ENCODE measurements around the gene ZIM2. TPM values are rescaled to one million over a fixed set of nuclear protein-coding genes. Genes with fewer than 3 reads are reported as not detected.

The ZIM2 gene
- total RNA-seq (2014; rRNA removed; shearing (Covaris generic)) (not detected in 2 replicates), polyA plus RNA-seq (2016; fragmentation: Nextera tagmentation; extraction: Ambion mirVana) (not detected in 2 replicates)

- Histone ChIP-seq H3K9me2 (ENCODE audit: insufficient read depth) (no peaks in the 10 kb centered on the region), H3F3A (ENCODE audit: insufficient read depth) (no peaks in the 10 kb centered on the region), H4K20me1 (ENCODE audit: insufficient read depth) (no peaks in the 10 kb centered on the region), H3K27ac (peak within 1 kb of the TSS; percentile 48), H3K79me2 (ENCODE audit: insufficient read depth) (no peaks in the 10 kb centered on the region), H3K9me3 (ENCODE audit: low read depth) (no peaks in the 10 kb centered on the region), H3K4me1 (ENCODE audit: insufficient read depth) (no peaks in the 10 kb centered on the region), H2AFZ (peak within 1 kb of the TSS; percentile 65), H3K4me3 (peak within 1 kb of the TSS; percentile 62), H3K36me3 (ENCODE audit: low read depth) (no peaks in the 10 kb centered on the region), H3K27me3 (replicated peaks; ENCODE audit: insufficient read depth) (no peaks in the 10 kb centered on the region), H3K4me2 (ENCODE audit: unreplicated experiment) (peak within 1 kb of the TSS; percentile 20), H3K9ac (no peak within 1 kb of the TSS)
- 50 to 51% methylated on average over 39 to 41 of the region's 49 CpGs for WGBS, 2 experiments (ENCODE audit: low coverage in 1 of 2, low lambda C conversion rate in 2 of 2, missing lambda C conversion rate in 2 of 2)
- TF ChIP-seq EZH2 (IDR thresholded peaks at IDR 0.05; ENCODE audit: insufficient read depth, poor library complexity, severe bottlenecking): no peak
- DNase-seq: peak; percentile 35
- in situ Hi-C loops (cut with MboI): no loop called here
These were observed at the start of gene ZIM2, which contains the start of gene PEG3 for GRCh38 chr19:56840451-56841192. Gene ZIM2 (minus strand): TSS chr19:56840726. CDS start chr19:56824277, 16,449 bp downstream. Gene PEG3 (minus strand): TSS chr19:56840726. CDS start chr19:56824655, 16,071 bp downstream.

GRCh38 chr19:56885173-56885985 lies 44.9 kb upstream of the ZIM2 start:
- H3K4me1 ChIP-seq (ENCODE audit: insufficient read depth): no peaks in the 10 kb centered on the region
- no peak overlapping the region for H2AFZ ChIP-seq
- no peaks in the 10 kb centered on the region for H4K20me1 ChIP-seq (ENCODE audit: insufficient read depth)
- H3K4me3 ChIP-seq: no peak overlapping the region
- H3K79me2 ChIP-seq (ENCODE audit: insufficient read depth): no peaks in the 10 kb centered on the region
- TF ChIP-seq EZH2phosphoT487 (IDR thresholded peaks at IDR 0.05; ENCODE audit: insufficient read depth, low read depth): no peak
- TF ChIP-seq EZH2 (IDR thresholded peaks at IDR 0.05; ENCODE audit: insufficient read depth, poor library complexity, severe bottlenecking): no peak
- WGBS, 2 experiments (ENCODE audit: low coverage in 1 of 2, low lambda C conversion rate in 2 of 2, missing lambda C conversion rate in 2 of 2): 7 to 10% methylated on average over 14 of the region's 14 CpGs
- no peak overlapping the region for H3K4me2 ChIP-seq (ENCODE audit: unreplicated experiment)
- H3K27ac ChIP-seq: no peak overlapping the region
- in situ Hi-C loops (cut with MboI): no loop called here
- H3K9me3 ChIP-seq (ENCODE audit: low read depth): no peaks in the 10 kb centered on the region
- H3K27me3 ChIP-seq (replicated peaks; ENCODE audit: insufficient read depth): no peaks in the 10 kb centered on the region
- no peaks in the 10 kb centered on the region for H3K36me3 ChIP-seq (ENCODE audit: low read depth)
- no peak for DNase-seq
- H3F3A ChIP-seq (ENCODE audit: insufficient read depth): no peaks in the 10 kb centered on the region
- no peak overlapping the region for H3K9ac ChIP-seq
- H3K9me2 ChIP-seq (ENCODE audit: insufficient read depth): no peaks in the 10 kb centered on the region

GRCh38 chr19:56884441-56884840 lies 43.9 kb upstream of the ZIM2 start:
- H3K9me3 ChIP-seq (ENCODE audit: low read depth): no peaks in the 10 kb centered on the region
- no peak overlapping the region for H3K27ac ChIP-seq
- H3K4me1 ChIP-seq (ENCODE audit: insufficient read depth): no peaks in the 10 kb centered on the region
- H3F3A ChIP-seq (ENCODE audit: insufficient read depth): no peaks in the 10 kb centered on the region
- in situ Hi-C loops (cut with MboI): no loop called here
- no peak overlapping the region for H3K9ac ChIP-seq
- no peak for DNase-seq
- no peaks in the 10 kb centered on the region for H3K9me2 ChIP-seq (ENCODE audit: insufficient read depth)
- no peak overlapping the region for H3K4me2 ChIP-seq (ENCODE audit: unreplicated experiment)
- no peaks in the 10 kb centered on the region for H3K36me3 ChIP-seq (ENCODE audit: low read depth)
- 22 to 25% methylated on average over 5 of the region's 5 CpGs for WGBS, 2 experiments (ENCODE audit: low coverage in 1 of 2, low lambda C conversion rate in 2 of 2, missing lambda C conversion rate in 2 of 2)
- TF ChIP-seq EZH2phosphoT487 (IDR thresholded peaks at IDR 0.05; ENCODE audit: insufficient read depth, low read depth): no peak
- TF ChIP-seq EZH2 (IDR thresholded peaks at IDR 0.05; ENCODE audit: insufficient read depth, poor library complexity, severe bottlenecking): no peak
- no peak overlapping the region for H3K4me3 ChIP-seq
- H4K20me1 ChIP-seq (ENCODE audit: insufficient read depth): no peaks in the 10 kb centered on the region
- no peaks in the 10 kb centered on the region for H3K27me3 ChIP-seq (replicated peaks; ENCODE audit: insufficient read depth)
- H3K79me2 ChIP-seq (ENCODE audit: insufficient read depth): no peaks in the 10 kb centered on the region
- H2AFZ ChIP-seq: no peak overlapping the region

- no peak overlapping the region for H3K27ac ChIP-seq
- no peak for DNase-seq
- no peaks in the 10 kb centered on the region for H3K9me3 ChIP-seq (ENCODE audit: low read depth)
- no peaks in the 10 kb centered on the region for H3F3A ChIP-seq (ENCODE audit: insufficient read depth)
- H3K4me1 ChIP-seq (ENCODE audit: insufficient read depth): no peaks in the 10 kb centered on the region
- no peaks in the 10 kb centered on the region for H3K36me3 ChIP-seq (ENCODE audit: low read depth)
- 24 to 26% methylated on average over 5 of the region's 5 CpGs for WGBS, 2 experiments (ENCODE audit: low coverage in 1 of 2, low lambda C conversion rate in 2 of 2, missing lambda C conversion rate in 2 of 2)
- no peaks in the 10 kb centered on the region for H3K27me3 ChIP-seq (replicated peaks; ENCODE audit: insufficient read depth)
- no peak overlapping the region for H3K4me2 ChIP-seq (ENCODE audit: unreplicated experiment)
- no peak overlapping the region for H3K4me3 ChIP-seq
- no peak for TF ChIP-seq EZH2 (IDR thresholded peaks at IDR 0.05; ENCODE audit: insufficient read depth, poor library complexity, severe bottlenecking)
- no peaks in the 10 kb centered on the region for H3K9me2 ChIP-seq (ENCODE audit: insufficient read depth)
- H3K79me2 ChIP-seq (ENCODE audit: insufficient read depth): no peaks in the 10 kb centered on the region
- H4K20me1 ChIP-seq (ENCODE audit: insufficient read depth): no peaks in the 10 kb centered on the region
- no peak overlapping the region for H3K9ac ChIP-seq
- no peak overlapping the region for H2AFZ ChIP-seq
- in situ Hi-C loops (cut with MboI): no loop called here
These were observed 40.2 kb upstream of the ZIM2 start for GRCh38 chr19:56880592-56881190.

All from GM23248 (cell line).